DLD1 (cell line): Measurements from ENCODE around the gene STK39.

ENCODE experiments used
- in situ Hi-C: cut with HindIII; loops from 2 replicates; pipeline ENCODE4 v1.10.0; 2017; ENCODE audit warnings: low sequenced_read_pairs

The STK39 gene

GRCh38 chr2:168024459-168024858 lies 222.9 kb downstream of the STK39 start:
- in situ Hi-C loops = no loop called here

GRCh38 chr2:168021800-168022587 lies 225.4 kb downstream of the STK39 start:
- in situ Hi-C loops = no loop called here

- in situ Hi-C loops = no loop called here
These were observed 232.0 kb downstream of the STK39 start for GRCh38 chr2:168015274-168015953.

- in situ Hi-C loops = no loop called here
These were observed 237.5 kb downstream of the STK39 start for GRCh38 chr2:168009900-168010299.

- in situ Hi-C loops = no loop called here
These were observed 238.7 kb downstream of the STK39 start for GRCh38 chr2:168008646-168009195.

- in situ Hi-C loops = no loop called here
These were observed 240.9 kb downstream of the STK39 start for GRCh38 chr2:168006498-168006897.

GRCh38 chr2:168005586-168005985 lies 241.8 kb downstream of the STK39 start:
- in situ Hi-C loops = no loop called here

GRCh38 chr2:168003876-168004275 lies 243.5 kb downstream of the STK39 start:
- in situ Hi-C loops = no loop called here

- in situ Hi-C loops = no loop called here
These were observed 245.3 kb downstream of the STK39 start for GRCh38 chr2:168002021-168002553.

GRCh38 chr2:167992278-167992677 lies 255.1 kb downstream of the STK39 start:
- in situ Hi-C loops = no loop called here

- in situ Hi-C loops = no loop called here
These were observed 257.3 kb downstream of the STK39 start for GRCh38 chr2:167990062-167990461.

- in situ Hi-C loops = no loop called here
These were observed 259.1 kb downstream of the STK39 start for GRCh38 chr2:167988296-167988695.

GRCh38 chr2:167987558-167987957 lies 259.8 kb downstream of the STK39 start:
- in situ Hi-C loops = no loop called here

- in situ Hi-C loops = no loop called here
These were observed 260.4 kb downstream of the STK39 start for GRCh38 chr2:167987026-167987425.

- in situ Hi-C loops = no loop called here
These were observed 261.2 kb downstream of the STK39 start for GRCh38 chr2:167986223-167986622.

GRCh38 chr2:167981945-167982344 lies 265.4 kb downstream of the STK39 start:
- in situ Hi-C loops = no loop called here

GRCh38 chr2:167980439-167980838 lies 267.0 kb downstream of the STK39 start:
- in situ Hi-C loops = no loop called here

- in situ Hi-C loops = no loop called here
These were observed 274.6 kb downstream of the STK39 start for GRCh38 chr2:167972746-167973145.

GRCh38 chr2:167972020-167972419 lies 275.4 kb downstream of the STK39 start:
- in situ Hi-C loops = no loop called here

GRCh38 chr2:167966937-167967913 lies 280.2 kb downstream of the STK39 start:
- in situ Hi-C loops = no loop called here
